Activated CD8-positive, alpha-beta memory T cell treated with anti-CD3 and anti-CD28 coated beads for 4 hours (primary cell): ENCODE measurements around the gene TUBA1A.
"Not testable (repeated sequence)": the region's sequence is repeated elsewhere in the genome, so short reads cannot be mapped to it uniquely, and the experiment has no call there.

Experiments used
- DNase-seq, 2 donors: peaks; one replicate each; pipeline ENCODE4 v3.0.0-alpha.2; 2020; ENCODE audit warnings: low read depth in 2 of 2

TUBA1A gene

DNA sequence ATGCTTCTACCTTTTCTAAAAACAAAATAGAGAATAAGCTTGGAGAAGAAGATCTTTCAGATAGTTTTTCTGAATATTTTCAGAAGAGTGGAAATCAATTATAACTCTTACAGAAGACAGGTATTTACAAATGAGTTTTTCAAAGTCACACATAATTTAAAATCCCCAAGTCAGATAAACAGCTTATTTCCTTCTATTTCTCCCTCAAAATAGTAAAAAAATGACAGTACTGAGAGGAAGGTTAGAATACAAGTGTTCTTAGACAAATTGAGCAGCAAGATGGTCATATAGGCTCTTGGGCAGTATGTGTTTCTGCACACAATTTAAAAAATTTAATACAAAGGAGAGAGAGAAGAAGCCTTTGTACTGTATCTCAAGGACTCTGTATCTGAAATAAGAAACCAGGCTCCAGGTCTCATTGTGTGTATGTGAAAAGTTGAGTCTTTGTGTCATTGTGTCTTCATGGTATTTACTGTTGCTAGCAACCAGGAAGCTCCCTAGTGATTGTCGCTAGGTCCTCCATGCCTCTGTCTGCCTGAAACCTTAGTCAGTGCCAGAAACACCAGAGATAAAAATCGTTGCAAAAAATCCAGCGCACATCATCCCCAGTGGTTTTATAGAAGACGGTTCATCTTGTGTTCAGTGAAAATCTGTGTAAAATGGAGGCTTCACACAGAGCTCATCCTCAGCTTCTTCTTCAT is 12.9 kb upstream of the TUBA1A start:
- DNase-seq = no peak

DNA sequence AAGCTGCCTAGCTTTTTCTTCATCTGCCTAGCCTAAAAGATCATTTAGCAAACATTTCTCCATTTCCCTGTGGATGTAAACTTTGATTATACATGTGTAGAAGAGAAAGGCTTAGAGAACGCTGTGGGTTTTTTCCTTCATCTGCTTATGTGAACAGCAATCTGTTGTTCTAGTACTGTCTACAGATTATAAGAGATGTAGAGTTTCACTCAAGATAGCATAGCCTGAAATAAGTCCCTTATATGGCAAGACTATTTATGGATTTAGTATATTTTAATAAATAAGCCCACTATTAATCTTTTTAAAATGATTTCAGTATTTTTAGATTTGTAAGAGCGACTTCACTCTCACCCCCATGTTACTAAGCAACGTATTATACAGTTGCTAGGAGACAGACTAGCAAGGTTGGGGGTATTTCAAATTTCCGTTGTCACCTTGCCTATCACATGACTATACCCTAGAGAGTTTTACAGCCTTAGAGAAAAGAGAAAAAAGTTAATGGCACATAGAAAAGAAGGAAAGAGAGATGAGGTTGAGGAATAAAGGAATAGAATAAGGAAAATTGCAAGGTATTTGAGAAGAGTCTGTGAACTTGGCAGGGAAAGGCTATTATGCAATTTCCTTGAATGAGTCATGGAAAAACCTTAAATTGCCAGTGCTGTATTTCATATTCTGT is 12.2 kb upstream of the TUBA1A start:
- no peak for DNase-seq

DNA sequence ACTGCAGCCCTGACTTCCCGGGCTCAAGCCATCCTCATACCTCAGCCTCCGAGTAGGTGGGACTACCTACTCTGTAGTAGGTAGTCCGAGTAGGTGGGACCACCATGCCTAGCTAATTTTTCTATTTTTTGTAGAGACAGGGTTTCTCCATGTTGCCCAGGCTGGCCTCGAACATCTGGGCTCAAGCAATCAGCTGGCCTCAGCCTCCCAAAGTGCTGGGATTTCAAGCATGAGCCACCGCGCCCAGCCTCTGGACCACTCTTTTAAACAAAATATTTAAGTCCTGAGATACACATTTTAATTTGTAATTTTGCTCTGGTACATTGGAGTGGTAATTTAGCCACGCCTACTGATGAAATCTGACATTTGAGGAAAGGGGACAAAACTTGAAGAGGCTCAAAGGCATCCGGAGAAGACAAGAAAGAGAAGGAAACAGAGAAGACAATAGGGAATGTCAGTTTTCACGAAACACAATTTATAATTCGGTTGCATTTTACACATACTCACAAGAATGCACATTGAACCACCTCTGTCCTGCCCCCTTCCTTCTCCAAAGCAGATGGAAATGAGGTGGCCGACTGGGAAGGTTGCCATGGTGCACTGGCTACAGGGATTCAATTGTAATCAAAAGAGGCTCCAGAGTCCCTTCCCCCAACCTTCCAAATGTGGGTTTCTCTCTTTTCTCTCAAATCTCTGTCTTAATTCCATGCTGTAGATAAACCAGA is 9.7 kb upstream of the TUBA1A start:
- no peak for DNase-seq

DNA sequence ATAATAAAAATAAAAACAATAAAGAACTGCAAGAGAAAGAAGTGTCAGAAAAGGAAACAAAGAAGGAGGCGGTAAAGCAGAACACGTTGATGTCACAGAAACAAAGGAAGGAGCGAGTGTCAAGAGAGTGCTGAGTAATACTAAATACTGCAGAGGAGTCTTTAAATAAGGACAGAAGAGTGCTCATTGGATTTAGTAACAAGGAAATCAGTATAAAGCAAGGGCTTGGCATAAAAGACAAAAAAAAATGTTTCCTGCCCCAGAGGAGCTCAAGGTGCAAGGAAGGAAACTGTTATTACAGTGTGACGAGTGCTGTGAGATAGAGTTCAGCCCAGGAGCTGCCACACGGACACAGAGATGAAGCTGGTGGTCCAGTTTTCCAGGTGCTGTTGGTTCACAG is 8.4 kb upstream of the TUBA1A start:
- DNase-seq = no peak

DNA sequence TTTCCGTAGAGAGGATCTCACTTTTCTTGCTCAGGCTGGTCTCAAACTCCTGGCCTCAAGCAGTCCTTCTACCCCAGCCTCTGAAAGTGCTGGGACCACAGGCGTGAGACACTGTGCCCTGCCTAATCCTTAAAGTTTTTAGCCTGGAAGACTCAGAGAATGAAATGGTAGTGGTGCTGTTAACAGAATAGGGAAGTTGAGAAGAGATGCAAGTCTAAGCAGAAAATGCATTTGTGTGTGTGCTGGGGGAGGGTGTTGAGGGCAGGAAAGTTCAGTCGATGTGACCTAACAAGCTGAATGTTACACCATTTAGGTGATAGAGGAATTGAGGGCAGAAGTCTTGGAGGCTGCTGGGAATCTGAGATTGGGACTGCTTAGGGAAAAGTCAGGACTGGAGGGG is 6.9 kb upstream of the TUBA1A start:
- DNase-seq = no peak

DNA sequence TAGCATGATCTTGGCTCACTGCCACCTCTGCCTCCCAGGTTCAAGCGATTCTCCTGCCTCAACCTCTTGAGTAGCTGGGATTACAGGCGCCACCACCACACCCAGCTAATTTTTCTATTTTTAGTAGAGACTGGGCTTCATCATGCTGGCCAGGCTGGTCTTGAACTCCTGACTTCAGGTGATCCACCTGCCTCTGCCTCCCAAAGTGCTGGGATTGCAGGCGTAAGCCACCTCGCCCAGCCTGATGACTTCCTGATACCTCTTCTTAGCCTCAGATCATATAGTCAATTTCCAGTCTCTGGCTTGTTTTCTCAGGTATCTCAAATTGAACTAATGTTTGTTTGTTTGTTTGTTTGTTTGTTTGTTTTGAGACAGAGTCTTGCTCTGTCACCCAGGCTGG is 4.9 kb upstream of the TUBA1A start:
- DNase-seq = not testable (repeated sequence)

DNA sequence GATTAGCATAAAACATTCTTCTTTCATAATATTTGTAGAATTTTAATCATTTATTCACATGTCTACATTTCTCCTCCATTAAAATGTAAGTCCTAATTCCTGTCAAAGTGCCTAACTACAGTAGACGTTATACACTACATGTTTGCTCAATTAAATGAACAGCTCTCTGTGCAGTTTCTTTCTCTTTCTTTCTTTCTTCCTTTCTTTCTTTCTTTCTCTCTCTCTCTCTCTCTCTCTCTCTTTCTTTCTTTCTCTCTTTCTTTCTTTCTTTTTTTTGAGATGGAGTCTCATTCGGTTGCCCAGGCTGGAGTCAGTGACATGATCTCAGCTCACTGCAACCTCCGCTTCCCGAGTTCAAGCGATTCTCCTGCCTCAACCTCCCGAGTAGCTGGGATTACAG is 2.6 kb upstream of the TUBA1A start:
- not testable (repeated sequence) for DNase-seq

DNA sequence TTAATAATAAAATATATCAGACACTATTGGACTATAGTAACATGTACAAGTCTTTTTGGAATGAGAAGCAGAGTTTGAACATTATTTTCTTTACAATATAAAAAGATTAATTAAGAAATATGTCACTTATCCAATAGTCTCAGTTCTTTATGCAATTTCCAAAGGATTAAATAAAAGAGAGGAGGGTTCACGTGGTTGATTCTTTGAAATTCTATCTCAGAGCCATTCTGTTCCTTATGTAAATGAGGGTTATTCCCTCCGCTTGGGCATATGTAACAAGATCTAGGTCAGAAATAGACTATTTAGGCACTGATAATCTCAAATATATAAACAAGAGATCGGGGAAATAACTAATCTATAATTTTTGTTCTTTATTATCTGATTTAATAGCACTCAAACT is 2.1 kb upstream of the TUBA1A start:
- no peak for DNase-seq

DNA sequence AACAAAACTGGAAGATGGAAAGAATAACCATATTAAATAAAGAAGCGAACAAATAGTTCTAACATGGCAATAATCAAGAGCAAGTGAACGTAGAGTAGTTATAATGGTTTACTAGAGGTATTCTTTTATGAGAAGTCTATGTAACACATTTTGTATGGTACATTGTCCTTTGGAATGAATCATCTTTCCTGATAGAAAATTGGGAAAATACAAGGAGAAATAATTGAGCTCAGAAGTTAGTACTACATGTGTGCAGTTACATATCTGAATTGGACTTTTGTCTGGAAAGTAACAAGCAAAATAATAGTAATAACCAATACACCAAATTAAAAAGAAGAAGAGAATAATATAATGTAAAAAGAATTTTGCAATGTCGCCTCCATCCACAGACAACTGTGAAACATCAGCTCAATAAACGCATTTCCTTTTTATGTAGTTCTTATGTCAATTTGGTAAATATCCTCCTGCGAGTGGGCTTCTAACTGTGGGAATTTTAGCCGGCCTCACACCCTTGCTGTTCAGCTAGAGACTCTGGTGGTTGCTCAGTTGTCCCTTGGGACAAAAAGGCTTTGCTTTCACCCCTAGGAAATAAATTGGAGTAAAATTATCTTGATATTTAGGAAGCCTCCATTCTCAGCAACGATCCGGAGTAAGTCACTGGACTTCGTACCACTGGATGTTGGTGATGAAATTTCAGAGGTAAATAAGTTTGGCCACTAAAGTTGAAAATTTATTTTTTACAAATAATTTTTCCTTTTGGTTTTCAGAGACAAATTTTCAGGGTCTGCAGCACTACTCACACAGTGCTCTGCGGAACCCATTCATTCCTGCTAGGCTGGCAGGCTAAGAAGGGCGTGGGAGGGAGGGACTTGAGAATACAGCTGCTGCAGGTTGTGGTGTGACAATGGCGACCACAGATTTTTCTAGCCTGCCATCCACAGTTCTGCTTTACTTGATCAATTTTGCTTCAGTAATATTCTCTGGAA is 1.1 kb upstream of the TUBA1A start:
- no peak for DNase-seq

DNA sequence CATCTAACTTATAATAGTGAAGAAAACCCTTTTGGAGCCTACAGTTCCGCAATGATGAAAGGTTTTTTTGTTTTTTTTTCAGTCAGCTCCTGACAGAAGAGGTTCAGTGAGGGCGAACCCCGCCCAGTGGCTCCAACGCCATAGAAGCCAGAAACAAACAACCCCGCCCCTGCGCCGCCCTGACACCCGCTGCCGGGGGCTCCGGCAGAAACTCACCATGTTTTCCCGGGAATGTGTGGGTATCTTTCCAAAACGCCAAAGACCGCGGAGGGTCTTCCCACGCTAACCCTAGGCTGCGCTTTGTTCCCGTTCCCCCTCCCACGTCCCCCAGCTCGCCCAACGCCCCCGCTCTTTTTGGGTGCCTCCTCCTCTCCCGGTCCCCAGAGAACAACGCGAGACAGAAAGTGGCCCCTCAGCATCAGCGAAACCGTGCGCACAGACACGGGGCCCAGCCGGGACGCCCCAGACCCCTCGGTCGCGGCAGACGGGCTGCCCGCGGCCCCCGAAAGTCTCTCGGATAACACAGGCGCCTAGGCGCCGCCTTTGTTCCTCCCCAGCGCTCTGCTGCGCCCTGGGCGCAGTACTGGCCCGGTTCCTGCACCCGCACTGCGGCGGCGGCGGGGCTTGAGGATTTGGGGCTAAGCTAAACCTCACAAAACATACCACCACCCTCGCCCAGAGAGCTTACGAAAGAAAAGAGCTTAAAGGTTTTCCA is 522 bp downstream of the TUBA1A start:
- peak; percentile 36 to 38 for DNase-seq

DNA sequence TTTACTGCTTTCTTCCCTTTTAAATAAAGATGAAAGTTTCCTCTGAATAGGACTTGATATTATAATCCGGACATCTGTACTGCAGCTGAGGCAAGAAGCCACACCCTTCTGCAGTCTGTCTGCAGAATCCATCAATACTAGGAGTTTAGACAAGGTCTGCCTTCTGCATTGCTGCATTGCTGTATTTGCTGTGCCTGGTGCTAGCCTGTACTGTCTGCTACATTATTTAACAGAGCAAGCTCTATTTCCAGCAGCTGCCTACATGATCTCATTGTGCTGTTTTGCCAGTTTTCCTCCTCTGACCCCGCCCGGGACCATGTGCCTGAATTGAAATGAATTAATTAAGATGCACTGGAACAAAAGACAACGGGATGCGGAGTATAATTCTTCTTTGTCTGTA is 1.7 kb downstream of the TUBA1A start:
- DNase-seq = no peak

DNA sequence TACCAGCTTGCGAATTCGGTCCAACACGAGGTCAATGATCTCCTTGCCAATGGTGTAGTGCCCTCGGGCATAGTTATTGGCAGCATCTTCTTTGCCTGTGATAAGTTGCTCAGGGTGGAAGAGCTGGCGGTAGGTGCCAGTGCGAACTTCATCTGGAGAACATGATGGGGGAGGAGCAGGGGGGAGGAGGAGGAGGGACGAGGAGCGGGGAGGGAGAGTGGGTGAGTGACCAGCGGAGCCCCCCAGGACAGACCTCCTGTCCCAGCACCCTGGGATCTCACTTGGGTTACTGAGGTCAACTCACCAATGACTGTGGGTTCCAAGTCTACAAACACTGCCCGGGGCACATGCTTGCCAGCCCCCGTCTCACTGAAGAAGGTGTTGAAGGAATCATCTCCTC is 2.6 kb downstream of the TUBA1A start:
- not testable (repeated sequence) for DNase-seq

DNA sequence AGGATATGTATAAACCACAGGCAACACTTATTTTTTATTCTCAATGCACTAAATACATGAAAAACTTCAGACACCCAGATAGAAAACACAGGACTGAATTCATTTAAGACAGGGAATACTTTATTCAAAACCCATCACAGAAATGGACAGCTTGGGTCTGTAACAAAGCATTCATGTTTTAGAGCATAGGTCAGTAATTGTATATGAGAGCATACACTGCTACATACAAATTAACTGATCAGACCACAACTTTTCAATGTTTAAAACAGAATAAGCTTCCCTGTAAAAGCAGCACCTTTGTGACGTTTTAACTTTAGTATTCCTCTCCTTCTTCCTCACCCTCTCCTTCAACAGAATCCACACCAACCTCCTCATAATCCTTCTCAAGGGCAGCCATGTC is 4.2 kb downstream of the TUBA1A start:
- not testable (repeated sequence) for DNase-seq

DNA sequence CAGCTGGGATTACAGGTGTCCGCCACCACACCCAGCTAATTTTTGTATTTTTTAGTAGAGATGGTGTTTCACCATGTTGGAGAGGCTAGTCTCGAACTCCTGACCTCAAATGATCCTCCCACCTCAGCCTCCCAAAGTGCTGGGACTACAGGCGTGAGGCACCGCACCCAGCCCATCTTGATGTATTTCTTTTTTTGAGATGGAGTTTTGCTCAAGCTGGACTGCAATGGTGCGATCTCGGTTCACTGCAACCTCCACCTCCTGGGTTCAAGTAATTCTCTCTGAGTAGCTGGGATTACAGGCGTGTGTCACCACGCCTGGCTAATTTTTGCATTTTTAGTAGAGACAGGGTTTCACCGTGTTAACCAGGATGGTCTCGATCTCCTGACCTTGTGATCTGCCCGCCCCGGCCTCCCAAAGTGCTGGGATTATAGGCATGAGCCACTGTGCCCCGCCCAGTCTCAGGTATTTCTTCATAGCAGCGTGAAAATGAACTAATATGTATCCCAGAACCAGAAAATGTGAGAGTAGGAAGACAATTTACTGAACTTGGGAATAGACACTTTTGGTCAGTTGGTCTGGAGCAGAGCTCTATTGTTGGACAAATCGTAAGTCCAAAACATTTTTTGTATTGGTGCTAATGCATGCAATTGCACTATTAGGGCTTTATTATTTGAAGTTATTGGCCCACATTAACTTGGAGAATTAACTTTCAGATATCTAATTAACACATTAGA is 5.5 kb downstream of the TUBA1A start:
- not testable (repeated sequence) for DNase-seq

DNA sequence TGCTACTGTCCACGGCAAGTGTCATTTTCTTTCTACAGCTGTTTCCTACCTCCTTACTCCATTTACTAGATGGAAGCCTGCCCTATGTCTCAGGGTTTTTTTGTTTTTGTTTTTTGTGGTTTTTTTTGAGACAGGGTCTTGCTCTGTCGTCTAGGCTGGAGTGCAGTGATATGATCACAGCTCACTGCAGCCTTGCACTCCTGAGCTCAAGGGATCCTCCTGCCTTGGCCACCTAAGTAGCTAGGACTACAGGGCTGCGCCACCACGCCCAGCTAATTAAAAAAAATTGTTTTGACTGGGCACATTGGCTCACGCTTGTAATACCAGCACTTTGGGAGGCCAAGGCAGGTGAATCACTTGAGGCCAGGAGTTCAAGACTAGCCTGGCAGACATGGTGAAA is 14.7 kb downstream of the TUBA1A start:
- DNase-seq = no peak

DNA sequence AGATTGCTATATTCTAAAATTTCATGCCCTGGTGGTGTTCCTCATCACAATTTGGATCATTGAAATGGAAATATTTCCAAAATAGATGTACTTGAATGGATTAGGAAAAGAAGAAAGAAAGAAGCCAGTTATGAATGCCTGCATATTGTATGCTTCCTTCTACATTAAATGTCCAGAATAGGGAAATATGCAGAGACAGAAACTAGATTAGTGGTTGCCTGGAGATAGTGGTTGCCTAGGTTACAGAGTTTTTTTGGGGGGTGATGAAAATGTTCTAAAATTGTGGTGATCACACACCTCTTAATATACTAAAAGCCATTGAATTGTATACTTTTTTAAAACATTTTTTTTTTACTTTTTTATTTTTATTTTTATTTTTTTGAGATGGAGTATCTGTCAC is 18.0 kb downstream of the TUBA1A start:
- no peak for DNase-seq

DNA sequence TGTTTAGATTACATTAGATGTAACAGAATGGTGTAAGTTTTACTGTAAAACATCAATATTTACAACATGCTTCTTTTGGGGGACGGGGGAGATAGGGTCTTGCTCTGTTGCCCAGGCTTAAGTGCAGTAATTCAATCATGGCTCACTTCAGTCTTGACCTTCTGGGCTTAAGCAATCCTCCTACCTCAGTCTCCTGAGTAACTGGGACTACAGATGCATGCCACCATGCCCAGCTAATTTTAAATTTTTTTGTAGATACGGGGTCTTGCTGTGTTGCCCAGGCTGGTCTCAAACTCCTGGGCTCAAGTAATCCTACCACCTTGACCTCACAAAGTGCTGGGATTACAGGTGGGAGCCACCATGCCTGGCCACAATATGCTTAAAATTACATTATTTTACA is 23.8 kb downstream of the TUBA1A start:
- no peak for DNase-seq

DNA sequence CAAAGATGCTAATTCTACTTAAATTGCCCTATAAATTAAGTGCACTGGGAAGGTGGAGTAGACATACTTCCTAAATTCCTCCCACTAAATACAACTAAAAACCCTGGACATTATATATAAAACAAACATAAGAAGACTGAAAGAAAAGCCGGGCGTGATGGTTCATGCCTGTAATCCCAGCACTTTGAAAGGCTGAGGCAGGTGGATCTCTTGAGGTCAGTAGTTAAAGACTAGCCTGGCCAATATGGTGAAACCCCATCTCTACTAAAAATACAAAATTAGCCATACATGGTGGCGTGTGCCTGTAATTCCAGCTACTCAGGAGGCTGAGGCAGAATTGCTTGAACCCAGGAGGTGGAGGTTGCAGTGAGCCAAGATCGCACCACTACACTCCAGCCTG is 27.0 kb downstream of the TUBA1A start:
- not testable (repeated sequence) for DNase-seq

DNA sequence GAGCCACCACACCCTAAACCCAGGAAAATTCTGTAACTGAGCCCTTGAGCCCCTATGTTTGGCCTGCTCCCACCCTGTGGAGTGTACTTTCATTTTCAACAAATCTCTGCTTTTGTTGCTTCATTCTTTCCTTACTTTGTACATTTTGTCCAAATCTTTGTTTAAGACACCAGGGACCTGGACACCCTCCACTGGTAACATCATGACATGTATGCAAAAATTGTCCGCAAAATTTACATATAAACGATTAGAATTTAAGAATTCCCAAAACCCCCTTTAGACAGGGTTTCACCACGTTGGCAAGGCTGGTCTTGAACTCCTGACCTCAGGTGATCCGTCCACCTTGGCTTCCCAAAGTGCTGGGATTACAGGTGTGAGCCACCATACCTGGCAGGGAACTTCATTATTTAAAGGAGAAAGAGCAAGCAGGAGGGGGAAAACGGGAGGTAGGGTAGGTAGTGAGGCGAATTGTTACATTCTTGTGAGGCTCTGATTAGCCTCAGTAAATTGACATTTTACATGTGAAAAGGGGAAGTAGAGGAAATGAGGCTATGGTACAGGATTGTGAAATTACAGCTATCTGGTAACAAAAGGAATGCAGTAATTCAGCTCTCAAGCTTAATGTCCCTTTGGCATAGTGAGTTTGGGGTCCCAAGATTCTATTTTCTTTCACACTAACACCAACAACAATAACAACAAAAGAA is 27.6 kb downstream of the TUBA1A start:
- no peak for DNase-seq

DNA sequence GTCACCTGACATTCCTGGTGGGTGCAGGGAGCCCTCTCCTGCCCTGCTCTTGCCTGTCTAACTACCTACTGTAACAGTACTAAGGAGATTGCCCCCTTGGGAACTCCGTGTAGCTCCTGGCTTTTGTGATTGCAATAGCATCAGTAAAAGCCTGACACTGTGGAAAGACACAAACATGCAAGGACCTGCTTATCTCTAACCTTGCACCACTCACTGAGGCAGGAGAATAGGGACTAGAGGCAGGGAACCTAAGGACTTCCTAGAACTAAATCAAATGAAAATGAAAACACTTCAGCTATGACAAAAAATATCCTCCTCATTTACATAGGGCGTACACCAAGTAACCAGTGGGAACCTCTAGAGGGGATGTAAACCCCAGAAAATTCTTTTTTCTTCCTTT is 28.5 kb downstream of the TUBA1A start:
- DNase-seq = no peak
